Measurements from ENCODE around the gene S100P.

S100P gene

GRCh38 chr4:6727081-6727942 lies 33.6 kb downstream of the S100P start:
- DNase-seq = no peak

GRCh38 chr4:6727943-6728250 lies 34.2 kb downstream of the S100P start:
- no peak for DNase-seq

- no peak for DNase-seq
Observed at GRCh38 chr4:6728320-6729029, 34.8 kb downstream of the S100P start.

- DNase-seq = no peak
Observed at GRCh38 chr4:6730603-6731317, 37.1 kb downstream of the S100P start.

- no peak for DNase-seq
Observed at GRCh38 chr4:6731318-6731675, 37.6 kb downstream of the S100P start.

GRCh38 chr4:6731780-6732179 lies 38.1 kb downstream of the S100P start:
- DNase-seq = no peak

GRCh38 chr4:6732441-6733357 lies 39.0 kb downstream of the S100P start:
- no peak for DNase-seq

GRCh38 chr4:6733358-6734164 lies 39.9 kb downstream of the S100P start:
- DNase-seq = no peak

- DNase-seq = no peak
Observed at GRCh38 chr4:6734165-6734786, 40.6 kb downstream of the S100P start.

GRCh38 chr4:6739920-6740319 lies 46.2 kb downstream of the S100P start:
- no peak for DNase-seq

GRCh38 chr4:6740347-6740746 lies 46.7 kb downstream of the S100P start:
- DNase-seq = no peak

GRCh38 chr4:6742507-6742906 lies 48.8 kb downstream of the S100P start:
- DNase-seq = no peak

- DNase-seq = no peak
Observed at GRCh38 chr4:6742989-6743388, 49.3 kb downstream of the S100P start.
